ENCODE data around the gene KRT14.
"Not testable (repeated sequence)": the region's sequence is repeated elsewhere in the genome, so short reads cannot be mapped to it uniquely, and the experiment has no call there.

KRT14 gene

DNA sequence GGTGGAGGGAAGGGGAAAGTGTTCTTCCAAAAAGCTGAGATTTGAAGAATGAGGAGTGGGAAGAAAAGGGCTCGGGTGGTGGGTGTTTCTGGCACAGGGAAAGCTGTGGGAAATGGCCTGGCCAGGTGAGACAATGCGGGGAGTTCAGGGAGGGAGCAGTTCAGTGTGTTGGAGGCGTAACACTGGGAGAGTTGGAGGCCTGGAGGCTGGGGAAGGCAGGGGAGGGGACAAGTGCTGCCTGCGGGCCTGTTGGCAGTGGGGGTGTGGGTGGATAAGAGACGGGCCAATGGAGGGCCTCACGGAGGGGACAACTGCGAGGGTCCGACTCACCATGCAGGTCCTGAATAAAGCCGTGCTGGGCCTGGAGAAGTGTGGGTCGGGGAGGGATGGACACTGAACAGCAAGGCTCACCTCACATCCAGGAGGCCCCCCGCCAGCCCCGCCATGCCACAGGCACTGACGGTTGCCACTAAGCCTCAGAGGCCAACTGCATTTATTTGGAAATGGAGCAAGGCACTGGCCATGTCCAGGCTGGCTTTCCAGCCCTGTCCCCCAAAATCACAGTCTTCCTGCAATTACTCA, 40.8 kb downstream of the KRT14 start:
- DNase-seq: no peak

GRCh38 chr17:41544935-41545334, 41.8 kb downstream of the KRT14 start:
- no peak for DNase-seq

DNA sequence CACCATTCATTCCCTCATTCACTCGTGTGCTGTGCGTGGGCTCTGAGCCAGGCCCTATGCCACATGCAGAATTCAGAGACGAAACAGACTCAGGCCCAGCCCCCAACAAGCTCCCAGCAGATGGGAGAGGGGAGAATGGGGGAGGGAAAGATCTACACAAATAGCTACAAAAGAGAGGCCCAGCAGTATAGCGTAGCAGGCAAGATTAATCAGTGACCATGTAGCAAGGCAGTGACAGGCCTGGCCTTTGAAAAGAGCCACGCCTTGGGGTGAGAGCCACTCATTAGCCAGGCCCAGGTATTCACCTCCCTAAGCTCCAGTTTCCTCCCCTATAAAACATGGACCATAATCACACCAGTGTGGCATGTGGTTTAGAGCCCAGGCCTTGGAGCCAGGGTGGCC, 42.2 kb downstream of the KRT14 start:
- no peak for DNase-seq

DNA sequence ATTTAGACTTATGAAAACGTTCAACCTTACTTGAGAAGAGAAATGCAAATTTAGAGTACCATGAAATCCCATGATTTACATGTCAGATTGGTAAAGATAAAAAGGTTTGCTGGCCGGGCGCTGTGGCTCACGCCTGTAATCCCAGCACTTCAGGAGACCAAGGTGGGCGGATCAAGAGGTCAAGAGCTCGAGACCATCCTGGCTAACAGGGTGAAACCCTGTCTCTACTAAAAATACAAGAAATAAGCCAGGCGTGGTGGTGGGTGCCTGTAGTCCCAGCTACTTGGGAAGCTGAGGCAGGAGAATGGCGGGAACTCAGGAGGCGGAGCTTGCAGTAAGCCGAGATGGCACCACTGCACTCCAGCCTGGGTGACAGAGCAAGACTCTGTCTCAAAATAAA, 43.9 kb downstream of the KRT14 start:
- not testable (repeated sequence) for DNase-seq

DNA sequence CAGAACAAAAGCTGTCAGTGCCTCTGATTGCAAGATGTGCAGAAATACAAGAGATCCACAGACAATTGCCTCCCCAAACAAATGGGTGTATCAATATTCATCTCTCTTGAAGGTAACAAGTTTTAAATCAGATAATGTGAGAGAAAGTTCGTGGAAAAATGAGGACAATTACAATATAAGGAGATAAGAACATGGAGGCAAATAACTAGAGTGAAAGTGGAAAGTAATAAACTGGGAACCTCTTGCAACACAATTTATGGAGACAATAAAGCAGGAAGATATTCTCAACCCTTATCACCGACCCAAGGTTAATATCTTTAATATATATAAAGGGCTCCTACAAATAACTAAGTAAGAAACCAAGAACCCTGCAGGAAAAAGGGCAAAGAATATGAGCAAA, 44.3 kb downstream of the KRT14 start:
- DNase-seq: no peak

DNA sequence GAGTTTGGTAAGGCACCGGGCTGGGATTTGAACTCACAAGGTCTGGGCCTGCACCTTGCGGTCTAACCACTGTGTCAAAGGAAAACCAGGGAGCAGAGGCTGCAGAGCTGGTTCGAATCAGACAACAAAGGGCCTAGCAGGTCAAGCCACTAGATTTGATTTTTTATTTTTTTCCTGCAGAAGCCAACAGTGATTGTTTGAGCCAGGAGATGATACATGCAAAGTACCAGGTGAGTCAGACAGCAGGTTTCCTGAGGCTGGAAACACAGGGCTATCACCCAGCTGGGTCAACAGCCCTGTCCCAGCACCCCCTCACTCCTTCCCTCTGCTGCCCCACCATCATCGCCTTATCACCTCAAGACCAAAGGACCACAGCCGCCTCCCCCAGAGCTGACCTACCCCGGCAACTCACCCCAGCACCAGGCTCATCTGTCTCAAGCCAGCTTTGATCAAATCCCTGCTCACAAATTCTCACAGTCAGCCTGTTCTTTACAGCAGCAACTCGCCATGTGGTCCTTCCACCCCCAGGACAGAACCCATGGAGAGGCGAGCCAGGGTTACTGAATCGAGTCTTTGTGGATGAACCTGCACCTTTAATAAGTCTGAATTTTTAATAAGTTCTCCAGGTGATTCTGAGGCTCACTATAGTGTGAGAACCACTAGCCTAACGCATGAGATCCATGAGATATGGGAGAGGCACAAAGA, 45.6 kb downstream of the KRT14 start:
- DNase-seq: no peak

DNA sequence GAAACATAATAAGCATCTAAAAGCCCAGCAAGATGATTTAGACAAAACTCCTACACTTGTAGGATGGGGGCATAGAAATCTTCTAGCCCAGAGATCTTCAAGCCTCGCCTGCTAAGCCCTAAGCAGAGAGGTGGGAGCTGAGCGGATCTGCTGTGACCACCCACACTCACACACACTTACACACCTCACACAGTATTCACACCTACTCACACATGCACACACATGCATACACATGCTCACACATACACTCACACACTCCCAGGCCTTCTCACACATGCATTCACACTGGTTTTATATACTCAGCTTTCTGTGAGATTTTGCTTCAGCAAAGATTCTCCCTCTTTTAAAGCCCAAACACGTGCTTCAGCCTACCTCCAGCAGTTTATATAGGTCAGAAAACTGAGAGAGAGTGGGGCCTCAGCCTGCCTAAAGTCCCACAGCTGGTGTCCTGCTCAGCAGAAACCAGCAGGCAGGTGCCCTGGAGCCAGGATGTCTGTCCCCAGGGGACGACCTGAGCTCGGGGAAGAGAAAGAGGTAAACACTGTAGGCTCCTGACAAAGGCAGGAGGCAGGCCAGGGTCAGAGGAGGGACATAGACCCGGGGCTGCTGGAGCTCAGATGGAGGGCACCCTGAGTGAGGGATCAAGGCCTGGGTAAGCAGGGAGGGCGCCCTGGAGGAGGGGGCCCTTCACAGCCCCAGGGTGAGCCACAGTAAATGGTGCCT, 46.6 kb downstream of the KRT14 start:
- peak; percentile 6 for DNase-seq

- DNase-seq: no peak
Observed at GRCh38 chr17:41539071-41539492, 47.6 kb downstream of the KRT14 start.

DNA sequence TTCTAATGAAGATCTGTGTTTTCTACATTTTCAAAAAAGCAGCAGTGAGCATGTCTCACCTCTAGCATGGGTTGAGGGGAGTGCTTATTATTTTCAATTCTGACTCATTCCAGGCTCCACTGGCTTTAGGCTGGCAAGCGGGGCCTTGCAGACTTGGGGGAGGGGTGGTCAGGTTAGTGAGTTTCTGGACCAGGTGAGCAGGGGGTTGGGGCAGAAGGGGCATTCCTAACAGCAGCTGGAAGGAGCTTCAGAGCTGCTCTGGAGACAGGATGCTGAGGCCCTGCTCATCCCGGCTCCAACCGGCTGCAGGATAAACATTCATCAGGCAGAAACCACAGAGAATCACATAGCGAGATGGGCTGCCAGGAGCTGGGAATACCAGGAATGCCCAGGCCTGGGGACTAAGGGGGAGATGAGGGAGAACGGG, 48.1 kb downstream of the KRT14 start:
- no peak for DNase-seq

DNA sequence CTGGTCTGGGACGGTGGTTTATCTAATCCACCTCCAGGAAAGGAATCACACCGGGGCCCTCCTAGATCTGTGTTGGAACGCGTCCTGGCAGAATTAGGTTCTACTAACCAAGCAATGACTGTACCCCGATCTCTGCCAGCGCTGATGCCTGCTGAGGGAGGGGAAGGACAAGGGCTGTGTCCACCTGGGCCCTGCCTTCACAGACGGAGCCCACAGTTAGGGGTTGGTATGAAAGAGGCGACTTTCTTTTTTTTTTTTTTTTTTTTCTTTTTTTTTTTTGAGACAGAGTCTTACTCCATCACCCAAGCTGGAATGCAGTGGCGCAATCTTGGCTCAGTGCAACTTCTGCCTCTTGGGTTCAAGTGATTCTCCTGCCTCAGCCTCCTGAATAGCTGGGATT, 48.7 kb downstream of the KRT14 start:
- no peak for DNase-seq

GRCh38 chr17:41537614-41537954, 49.1 kb downstream of the KRT14 start:
- DNase-seq: no peak

DNA sequence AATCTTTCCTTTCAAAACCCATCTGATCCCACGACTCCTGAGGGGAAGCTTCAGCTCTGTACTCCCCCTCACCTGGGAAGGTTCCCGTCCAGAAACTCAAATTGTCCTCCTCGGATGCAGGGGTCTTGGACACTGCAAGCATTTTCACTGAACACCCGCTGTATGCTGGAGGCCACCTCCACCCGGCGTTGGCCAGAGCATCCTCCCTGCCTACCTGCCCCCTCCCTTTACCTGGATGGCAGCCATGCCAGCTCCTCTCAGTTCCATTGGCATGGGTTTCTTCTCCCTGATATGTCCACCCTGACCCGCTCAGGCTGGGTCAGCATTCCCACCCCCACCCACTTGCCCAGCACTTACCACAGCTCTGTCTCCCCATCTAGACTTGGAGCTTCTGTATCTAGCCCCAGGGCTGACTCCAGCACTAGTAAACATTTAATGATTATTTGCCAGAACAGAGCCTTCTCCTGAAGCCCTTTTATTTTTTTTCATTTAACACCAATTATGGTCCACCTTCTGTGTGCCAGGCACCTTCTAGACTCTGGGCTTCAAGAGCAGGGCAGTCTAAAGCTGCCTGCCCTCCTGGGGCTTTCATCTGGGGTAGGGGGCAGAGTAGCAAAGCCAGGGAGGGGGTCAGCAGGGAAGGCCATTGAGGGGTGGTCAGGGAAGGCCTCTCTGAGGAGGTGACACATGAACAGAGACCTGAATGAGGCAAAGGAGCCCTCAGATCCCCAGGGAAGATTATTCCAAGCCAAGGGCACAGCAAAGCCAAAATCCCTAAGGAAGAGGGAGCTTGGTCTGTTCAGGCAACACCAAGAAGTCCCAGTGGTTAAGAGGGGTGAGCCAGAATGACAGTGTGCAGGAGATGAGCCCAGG, 49.7 kb downstream of the KRT14 start:
- DNase-seq: no peak

- DNase-seq: no peak
Observed at GRCh38 chr17:41535764-41536481, 50.8 kb downstream of the KRT14 start.

GRCh38 chr17:41534899-41535546, 51.7 kb downstream of the KRT14 start:
- DNase-seq: no peak

DNA sequence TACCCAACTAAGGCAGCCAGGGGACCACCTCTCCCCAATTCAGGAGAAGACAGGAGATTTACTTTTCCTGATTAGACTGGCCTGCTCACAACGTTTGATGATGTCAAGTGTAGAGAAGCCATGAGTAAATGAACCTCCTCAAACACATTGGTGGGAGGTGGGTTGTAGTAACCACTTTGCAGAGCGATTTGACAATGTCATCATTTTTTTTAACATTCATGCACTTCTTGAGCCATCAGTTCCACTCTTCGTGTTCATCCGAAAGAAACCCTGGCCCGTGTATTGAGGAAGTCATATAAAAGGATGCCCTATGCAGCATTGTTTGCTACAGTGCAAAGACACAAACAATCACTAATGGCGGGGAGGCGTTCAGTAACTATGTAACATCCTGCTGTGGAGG, 53.1 kb downstream of the KRT14 start:
- no peak for DNase-seq

- DNase-seq: no peak
Observed at GRCh38 chr17:41532947-41533570, 53.6 kb downstream of the KRT14 start.
